GM04503 (cell line): ENCODE results near the gene WDR86.

ENCODE experiments used
- DNase-seq: peaks from one replicate; pipeline ENCODE4 v3.0.0-alpha.2; 2012; ENCODE audit warnings: low read depth

Gene WDR86

DNA sequence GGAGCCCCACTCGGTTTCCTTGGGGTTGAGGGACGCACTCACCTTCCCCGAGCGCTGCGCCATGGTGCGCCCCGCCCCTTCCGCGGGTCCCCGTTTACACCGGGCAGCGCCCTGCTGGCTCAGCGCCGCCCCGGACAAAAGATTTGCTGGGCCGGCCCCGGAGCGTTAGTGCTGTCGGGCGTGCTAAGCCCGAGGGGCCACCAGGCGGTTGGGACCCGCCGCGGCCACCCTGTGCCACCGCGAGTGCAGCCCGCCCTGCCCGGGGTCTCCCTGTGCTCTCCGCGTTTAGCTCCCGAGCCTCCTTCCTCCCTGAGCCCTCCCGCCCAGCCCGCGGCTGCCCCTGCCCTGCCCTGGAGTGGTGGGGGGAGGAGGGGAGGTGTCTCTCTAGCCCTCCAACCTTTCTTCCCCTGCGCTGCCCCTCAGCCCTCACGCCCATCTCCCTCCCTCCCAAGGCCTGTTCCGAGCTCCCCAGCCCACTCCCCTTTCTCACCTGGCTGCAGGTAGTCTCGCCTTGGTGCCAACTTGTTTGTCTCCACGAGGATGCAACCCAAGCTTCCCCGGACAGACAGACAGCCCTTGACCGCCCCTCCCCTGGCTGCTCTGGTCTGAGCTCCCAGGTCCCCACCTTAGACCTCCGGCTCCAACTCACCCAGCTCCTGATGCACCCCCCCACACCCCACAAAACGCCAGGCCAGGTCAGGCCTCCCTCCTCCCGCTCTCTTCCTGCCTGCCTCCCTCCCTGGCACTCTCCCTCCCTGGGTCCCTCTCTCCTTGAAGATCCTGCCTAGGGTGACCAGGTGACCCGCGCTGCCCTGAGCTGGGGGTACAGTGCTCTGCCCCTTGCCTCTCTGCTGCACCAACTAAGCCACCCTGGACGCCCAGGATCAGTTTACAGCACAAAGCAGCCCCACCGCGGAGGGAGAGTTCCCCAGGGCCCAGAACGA lies 30.3 kb upstream of the WDR86 start, which contains the start of gene CRYGN:
CRYGN (minus strand) TSS at position 287 of the 944 bp plus-strand sequence; CDS start at position 63, 224 bp downstream.
- DNase-seq, result no peak

DNA sequence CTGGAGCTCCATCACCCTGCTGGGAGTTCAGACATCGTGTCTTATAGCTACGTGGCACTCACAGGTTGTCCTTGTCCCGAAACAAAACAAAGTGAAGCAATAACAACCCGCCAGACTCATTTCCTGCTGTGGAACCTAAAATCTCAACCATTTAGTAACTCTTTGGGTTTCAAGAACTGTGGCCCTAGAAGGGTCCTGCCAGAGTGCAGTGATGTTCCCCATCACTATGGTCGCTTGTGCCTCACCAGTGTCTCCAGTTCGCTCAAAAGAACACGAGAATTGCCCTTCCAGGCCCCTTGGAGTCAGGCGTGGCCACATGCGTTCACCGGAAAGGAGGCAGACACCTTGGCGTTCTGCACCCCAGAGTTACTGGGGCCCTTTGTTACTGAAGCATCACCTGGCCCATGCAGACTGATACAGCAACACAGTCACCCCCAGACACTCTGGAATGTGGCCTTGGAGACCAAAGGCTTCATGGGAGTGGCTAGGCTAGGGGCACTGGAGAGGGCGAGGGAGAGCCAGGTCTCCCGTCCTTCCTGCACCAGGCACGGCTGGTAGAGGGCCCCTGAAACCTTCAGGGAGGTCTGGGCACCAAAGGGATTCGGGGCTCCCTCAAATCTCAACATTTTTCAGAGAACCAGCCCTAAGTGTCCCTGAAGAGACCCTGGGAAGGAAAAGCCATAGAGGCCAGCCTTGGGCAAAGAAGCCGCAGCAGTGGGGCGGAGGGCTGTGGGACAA lies 29.2 kb upstream of the WDR86 start:
- no peak for DNase-seq

DNA sequence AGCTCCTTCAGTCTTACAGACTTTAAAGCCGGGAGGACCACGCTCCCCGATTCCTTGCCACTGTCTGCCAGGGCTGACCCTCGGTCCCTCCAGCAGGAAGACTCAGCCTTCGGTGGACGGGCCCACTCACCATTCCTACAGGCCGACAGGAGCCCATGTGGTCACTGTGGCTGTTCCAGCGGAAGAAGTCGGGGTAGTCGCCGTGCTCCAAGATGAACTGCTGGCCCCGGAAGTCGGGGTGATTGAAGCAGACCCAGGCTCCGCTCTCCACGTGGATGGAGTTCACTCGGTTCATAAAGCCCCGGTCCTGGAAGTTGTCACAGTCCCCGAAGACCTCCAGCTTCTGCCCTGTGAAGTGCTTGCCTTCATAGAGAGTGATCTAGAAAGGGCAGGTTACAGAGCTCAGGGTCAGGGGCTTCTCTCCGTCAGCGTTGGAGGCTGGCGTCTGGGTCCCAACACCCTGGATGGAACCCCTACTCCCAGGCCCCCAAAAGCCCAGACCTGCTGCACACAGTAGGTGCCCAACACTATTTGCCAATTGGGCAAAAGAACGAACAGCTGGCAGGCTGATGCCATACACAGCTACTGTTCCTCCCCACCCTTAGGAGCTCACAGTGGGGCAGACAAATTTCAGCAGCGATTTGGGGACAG lies 28.2 kb upstream of the WDR86 start:
- DNase-seq, result no peak

DNA sequence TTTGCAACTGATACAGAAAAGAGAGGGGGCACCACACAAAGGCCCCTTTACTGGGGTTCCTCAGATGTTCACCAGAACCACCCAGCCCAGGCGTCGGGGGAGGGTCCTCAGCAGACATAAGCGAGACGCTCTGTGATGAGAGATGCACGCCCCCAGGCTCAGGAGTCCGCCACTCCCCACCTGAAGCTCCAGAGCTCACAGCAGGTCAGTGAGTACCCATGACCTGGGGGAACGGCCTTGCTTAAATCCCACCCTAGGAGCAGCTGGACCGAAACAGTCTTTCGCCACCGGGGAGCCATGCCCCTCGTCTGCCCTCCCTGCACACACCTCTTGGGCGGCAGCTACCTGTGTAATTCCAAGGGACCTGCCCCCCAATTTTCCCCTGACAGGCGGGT lies 27.3 kb upstream of the WDR86 start:
- no peak for DNase-seq

DNA sequence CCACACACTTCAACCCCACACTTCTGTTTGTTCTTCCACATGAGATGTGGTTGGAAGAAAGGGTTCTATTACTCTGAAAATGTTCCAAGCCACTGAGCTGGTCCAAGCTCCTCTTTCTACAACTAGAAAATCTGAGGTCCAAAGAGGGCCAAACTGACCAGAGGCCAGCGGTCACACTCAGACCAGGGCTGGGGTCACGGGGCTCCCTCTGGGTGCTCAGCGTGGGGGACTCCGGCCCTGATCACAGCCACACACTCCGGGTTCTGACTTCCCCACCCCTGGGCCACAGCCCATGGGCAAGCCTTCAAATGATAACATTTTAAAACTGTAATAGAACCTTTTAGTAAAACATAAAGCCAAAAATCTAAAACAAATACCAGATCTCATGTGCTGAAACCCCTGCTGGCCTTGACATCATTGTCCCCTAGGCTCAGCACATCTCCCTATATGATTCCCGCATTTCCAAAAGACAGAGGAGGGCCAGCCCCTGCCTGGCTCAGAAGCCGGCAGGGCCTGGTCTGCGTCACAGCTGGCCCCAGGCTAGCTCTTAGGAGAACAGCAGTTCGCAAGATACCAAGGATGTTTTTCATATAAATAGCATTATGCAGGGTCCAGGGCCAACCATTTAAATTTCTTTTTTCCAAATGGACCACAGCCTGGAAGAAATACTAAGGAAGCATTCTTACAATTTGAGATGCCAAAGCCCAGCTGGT lies 26.8 kb upstream of the WDR86 start:
- DNase-seq, result no peak

DNA sequence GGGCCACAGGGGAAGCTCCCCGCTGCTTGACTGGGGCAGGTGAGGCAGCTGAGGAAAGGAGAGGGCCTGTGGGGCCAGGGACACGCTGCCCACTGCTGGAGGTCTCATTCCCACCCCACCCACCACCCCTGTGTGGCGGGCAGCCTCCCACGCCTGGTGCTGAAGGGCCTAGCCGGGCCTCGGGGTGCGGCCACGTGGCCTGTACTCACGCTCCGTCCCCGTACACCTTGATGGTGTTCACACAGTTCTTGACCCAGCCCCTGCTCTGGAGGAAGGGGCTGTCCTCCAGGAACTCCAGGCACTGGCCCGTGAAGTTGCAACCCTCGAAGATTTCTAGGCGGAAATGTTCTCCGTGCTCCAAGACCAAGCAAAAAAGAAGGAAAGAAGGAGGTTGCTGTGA lies 26.1 kb upstream of the WDR86 start:
- DNase-seq, result no peak

DNA sequence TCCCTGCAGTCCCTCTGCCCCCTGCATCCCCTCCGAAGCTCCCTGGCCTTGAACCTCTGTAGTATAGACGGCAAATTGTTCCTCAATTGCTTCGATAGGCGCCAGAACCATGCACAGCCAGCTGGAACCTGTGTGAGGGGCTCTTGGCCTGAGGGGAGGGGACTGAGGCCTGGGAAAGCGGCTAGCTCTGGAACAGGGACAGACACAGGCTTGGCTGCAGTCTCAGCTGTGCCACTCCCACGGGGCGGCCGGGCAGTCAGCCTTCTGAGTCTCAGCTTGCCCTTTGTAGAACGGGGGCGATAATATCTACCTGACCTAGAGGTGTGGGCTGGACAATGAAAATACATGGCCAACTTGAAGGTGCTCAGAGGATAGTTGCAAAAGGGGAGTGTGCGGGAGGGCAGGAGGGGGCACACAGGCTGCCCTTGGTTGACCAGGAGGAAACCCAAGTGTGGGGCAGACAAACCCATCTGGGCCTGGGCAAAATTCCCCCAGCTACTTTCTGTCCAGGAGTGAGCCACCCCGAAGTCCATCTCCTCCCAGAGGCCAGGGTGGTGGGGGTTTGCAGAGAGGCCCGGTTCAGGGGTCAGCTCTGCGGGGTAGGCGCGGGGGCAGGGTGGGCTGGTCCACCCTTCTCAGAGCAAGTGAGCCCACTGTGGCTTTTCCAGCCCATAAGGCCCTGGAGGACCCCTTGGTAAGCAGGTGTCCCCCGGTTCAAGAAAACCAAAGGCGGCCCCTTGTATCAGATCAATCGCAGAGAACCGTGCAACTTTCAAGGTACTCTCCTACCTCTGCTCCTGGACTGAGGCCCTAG lies 25.5 kb upstream of the WDR86 start:
- DNase-seq, result no peak

DNA sequence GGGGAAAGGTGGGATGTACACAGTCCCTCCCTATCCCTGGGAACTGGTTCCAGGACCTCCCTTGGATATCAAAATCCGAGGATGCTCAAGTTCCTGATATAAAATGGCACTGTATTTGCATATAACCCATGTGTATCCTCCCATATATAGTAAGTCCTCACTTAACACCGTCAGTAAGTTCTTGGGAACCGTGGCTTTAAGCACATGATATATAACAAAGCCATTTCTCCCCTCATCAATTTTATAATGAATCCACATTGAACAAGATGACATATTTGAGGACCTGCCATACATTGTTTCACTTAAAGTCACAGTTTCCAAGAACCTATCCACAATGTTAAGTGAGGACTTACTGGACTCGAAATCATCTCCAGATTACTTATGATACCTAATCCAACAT lies 24.7 kb upstream of the WDR86 start:
- DNase-seq, result no peak

DNA sequence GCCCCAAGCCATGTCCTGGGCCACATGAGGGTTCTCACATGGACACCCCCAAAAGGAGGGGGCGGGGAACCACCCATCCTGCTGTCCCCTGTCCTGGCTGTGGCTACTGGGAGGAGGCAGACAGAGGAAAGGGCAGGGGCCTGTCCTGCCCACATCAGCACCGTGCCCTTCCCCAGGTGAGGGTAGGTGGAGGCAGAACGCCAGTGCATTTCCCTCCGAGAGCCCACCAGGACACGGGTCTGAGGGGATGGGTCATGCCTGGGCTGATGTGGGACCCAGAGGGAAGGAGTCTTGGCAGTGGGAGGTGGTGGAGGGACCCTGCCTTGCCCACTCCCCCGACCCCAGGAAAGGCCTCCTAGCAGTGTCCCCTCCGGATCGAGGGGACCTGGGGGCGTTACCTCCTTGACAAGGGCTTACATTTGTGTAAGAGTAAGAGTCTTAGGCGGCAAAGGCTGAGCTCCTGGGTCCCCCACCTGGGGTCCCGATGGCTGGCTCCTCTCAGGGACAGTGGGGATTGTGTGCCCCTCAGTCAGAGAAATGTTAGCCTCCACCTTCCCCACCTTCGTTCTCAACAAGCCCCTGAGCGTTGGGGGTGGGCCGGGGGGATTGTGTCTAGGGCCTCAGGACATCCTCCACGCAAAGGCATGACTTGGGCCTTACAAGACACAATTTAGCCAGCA lies 24.0 kb upstream of the WDR86 start:
- no peak for DNase-seq

DNA sequence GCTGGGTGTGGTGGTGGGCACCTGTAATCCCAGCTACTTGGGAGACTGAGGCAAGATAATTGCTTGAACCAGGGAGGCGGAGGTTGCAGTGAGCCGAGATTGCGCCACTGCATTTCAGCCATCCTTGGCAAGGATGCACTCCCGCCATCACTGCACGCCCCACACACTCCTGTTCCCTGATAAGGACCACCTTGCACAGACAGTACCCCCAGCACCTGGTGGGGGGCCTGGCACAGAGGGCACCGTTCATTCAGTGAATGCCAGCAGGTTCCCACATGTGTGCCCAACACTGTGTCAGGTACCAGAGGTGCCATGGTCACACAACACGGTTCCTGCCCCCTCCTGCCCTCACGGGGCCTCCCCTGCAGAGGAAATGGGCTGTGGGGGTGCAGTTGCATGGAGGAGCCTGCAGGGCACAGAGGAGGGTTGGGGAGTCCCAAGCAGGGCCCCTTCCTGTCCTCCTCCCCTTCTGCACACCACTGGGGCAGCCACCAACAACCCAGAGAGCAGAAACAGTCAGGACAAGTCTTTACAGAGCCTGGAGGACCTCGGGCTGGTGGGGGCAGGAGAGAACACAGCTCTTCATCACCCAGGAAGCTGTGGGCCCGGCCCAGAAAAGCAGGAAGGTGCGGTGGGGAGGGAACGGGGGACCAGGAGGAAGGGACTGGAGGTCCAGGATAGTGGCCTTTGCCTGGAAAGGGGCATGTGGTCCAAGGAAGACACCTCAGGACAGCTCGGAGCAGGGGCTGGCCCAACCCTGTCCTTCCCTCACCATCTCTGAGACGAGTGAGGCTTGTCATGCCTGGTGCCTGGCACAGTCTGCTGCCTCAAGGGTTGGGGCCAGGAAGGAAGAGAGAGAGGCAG lies 23.1 kb upstream of the WDR86 start:
- no peak for DNase-seq

DNA sequence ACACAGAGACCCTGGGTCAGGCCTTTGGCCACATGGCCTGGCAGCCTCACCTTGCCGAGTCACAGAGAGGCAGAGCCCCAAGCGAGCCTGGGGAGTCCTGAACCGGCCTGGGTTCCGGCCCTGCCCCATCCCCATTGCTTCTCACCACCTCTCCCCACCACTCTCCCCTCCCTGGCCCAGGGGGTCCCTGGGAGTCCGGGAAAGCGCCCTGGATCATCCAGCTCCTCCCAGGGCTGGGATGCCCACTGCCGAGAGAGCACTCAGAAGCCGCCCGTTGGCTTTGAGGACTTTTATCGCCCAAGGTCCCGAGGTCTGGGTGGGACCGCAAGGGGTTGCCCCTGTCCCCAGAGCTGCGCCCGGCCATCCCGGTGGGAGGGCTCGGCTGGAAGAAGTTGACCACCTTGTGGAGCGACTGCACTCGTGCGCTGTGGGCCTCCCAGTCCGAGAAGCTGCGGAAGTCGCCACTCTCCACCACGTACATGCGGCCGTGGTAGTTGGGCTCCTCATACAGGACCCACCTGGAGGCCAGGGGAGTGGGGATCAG lies 22.0 kb upstream of the WDR86 start:
- no peak for DNase-seq

DNA sequence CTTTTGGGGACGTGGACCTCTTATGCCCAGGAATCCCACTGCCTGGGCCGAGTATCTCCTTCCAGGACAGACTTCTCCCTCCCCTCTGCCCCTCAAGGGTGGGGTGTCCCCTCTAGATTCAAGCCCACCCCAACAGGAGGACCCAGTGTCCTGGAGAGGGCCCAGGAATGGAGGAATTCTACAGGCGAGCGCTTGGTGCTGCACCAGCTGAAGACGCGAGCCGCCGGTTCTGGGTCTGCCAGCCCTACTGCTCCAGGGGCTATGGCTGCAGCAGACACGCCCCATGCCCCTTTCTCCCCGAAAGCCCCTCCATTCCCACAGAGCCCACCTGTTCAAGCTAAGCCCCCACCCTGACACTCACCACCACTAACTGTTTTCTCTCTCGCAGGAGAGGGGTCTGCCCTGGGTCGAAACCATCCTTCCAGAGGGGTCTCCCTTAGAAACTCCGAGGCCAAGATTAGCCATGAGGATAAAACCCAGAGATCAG lies 21.5 kb upstream of the WDR86 start:
- no peak for DNase-seq

DNA sequence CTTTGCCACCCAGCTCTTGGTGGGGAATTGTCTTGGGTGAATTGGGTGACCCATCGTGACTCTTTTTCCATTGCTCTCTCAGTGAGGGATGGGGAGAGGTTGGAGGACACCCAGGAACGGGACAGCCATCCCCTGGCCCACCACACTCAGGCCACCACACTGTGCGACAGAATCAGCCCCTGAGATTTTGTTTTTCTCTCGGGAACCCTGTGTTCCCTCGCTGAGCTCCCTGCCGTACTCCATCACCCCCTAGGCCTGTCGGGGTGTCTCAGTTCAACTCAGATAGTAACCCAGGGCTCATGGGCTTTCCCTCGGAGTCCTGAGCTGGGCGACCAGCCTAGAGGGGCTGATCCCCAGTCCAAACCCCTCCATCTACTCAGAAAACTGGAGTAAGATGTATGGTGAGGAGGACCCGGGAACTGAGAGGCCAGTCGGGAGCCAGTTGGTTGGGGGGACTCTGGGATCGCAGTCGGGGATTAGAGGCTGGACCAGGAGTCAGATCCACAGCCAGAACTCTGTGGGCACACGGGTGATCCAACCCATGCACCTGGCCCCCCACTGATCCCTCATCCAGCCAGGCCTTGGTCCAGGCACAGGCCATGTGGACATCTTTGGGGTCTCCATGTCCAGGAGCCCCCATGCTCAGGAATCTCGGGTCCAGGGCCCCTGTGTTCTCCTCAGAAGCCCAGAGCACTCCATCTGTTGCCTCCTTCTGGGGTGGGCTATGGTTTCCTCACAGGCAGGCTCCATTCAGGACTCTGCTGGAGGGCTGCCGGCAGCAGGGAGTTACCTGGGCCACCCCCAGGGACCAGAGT lies 20.8 kb upstream of the WDR86 start:
- DNase-seq, result no peak

DNA sequence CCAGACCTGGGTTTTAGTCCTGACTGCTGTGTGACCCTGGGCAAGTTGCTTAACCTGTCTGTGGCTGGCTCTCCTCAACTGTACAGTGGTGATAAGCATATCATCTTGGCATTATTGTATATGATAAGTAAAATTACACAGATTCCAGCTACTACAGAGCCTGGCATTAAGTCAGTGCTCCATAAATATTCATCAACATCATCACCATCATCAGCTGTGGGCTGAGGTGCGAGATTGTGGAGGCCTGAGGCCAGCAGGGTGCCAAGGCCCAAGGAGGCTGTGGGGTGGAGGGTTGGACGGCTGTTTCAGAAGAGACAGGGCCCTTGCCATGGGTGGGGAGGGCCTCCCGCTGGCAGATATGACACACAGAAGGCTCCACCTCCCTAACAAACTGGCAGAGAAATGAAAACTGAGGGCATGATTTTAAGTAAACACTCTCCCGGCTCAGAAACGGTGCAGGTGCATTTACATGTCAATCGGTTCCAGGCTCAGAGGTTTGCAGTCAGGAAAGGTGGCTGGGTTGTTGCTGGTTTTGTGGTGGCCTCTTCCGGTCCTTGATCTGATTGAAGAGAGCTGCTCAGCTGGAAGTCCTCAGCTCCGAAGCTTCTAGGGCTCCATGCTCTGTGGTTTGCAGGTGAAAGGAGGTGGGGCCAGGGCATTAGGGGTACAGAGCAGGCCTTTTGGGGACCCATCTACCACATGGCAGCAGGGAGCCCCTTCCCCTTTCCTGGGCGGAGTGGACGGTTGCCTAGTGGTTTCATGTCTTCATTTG lies 19.9 kb upstream of the WDR86 start:
- DNase-seq, result no peak

DNA sequence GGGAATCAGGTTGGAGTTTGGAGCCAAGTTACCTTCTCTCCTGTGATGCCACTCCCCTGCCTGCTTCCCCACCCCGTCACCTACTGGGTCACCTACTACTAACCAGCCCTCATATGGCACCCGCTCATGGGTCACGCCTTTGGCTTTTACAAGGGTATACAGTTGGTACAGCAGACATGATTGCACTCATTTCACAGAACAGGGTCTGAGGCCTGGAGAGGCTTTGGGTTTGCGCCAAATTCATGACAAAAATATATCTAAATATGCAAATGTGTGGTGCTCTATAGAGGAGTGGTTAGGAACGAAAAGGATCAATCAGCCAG lies 19.4 kb upstream of the WDR86 start:
- no peak for DNase-seq

DNA sequence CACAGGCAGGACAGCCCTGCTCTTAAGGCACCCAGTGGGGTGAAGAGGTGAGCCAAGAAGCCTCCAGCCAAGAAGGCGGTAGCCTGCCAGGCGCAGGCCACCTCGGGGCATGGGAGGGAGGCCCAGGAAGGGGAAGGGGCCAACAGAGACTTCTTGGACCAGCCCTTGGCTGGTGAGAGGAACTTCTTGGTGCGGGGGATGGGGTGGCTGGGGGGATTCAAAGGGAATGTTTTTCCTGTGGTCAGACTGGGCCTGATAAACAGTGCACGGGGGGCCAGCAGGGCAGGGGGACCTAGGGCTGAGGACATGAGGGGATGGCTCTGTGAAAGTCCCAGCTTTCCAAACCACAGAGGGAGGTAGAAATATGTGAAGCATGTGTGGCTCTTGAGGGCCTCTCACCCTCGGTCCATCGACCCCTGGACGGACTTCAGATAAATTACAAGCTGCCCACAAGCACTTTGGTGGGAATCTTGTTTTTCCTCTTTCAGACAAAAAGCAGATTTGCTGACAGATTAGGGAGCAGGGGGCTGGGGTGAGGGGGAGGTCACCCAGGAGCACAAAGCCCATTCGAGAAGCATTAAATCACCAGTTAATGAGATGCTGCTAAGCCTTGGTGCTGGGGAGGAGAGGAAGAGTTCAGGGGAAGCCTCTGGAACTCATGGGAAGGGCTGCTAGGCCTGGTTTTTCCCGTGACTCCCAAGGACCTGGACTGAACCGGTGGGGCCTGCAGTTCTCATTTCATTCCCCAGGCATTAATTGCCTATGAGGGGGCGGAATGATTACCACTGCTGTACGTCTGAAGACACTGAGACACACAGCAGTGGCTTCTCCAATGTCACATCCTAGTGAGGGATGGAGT lies 18.8 kb upstream of the WDR86 start:
- DNase-seq, result peak; percentile 51
